HEK293 (cell line): ENCODE data around the gene OPN1SW.

Experiments
- ATF2 ChIP-seq: fragments of 450-650 bp; formaldehyde crosslinking; IDR thresholded peaks from 2 replicates; pipeline ENCODE4 v1.5.1; 2016; ENCODE audit warnings: missing biosample characterization, missing genetic modification characterization, low read depth
- CTCF ChIP-seq: fragments of 450-650 bp; formaldehyde crosslinking; IDR thresholded peaks from 2 replicates; pipeline ENCODE4 v1.5.1; 2016; ENCODE audit warnings: missing biosample characterization, missing genetic modification characterization
- ELK4 ChIP-seq: IDR thresholded peaks from 2 replicates; pipeline ENCODE4 v1.6.1; 2011; ENCODE audit warnings: mild to moderate bottlenecking, low read depth, low read length, borderline replicate concordance
- REST ChIP-seq: fragments of 450-650 bp; formaldehyde crosslinking; IDR thresholded peaks from 2 replicates; pipeline ENCODE4 v1.5.1; 2016; ENCODE audit warnings: missing biosample characterization, missing genetic modification characterization
- ZNF133 ChIP-seq: fragments of 450-650 bp; formaldehyde crosslinking; IDR thresholded peaks from 2 replicates; pipeline ENCODE4 v1.5.1; 2016; ENCODE audit warnings: missing biosample characterization, missing genetic modification characterization
- ZNF202 ChIP-seq: fragments of 450-650 bp; formaldehyde crosslinking; IDR thresholded peaks from 2 replicates; pipeline ENCODE4 v1.5.1; 2016; ENCODE audit warnings: missing biosample characterization, missing genetic modification characterization, borderline replicate concordance
- ZNF274 ChIP-seq, 2 experiments: fragments of 200-500 bp in 1 of 2; fragments of 450-650 bp in 1 of 2; sonication (Bioruptor generic) in 1 of 2; formaldehyde crosslinking in 1 of 2; IDR thresholded peaks; 2 replicates each; pipeline versions ENCODE4 v1.5.1 to v1.6.1; 2014 to 2016; ENCODE audit warnings: borderline replicate concordance in 1 of 2, inconsistent platforms in 1 of 2, low read length in 1 of 2, missing biosample characterization in 1 of 2, missing genetic modification characterization in 1 of 2

GRCh38 chr7:128783143-128783861, 7.7 kb upstream of the OPN1SW start:
- TF ChIP-seq ELK4 (no peak), ATF2 (tag by site-specific recombination) (no peak), ZNF133 (0 out of 2 replicates have a peak, but pooled peaks have one; percentile 9), REST (peak; percentile 49; the same call in 1 of the 2 replicates), CTCF (tag by site-specific recombination) (no peak), ZNF274 (IDR thresholded peaks at IDR 0.05; ENCODE audit: low read length) (no peak), ZNF274 (tag by site-specific recombination; IDR thresholded peaks at IDR 0.05; ENCODE audit: borderline replicate concordance) (no peak), ZNF202 (no peak)
